Measurements from ENCODE around the gene NSF. TPM values are rescaled to one million over a fixed set of nuclear protein-coding genes. Genes with fewer than 3 reads are reported as not detected.
A peak's percentile ranks its signal among the peaks of the same experiment; 100 is the strongest.
"Not testable (repeated sequence)": the region's sequence is repeated elsewhere in the genome, so short reads cannot be mapped to it uniquely, and the experiment has no call there.

NSF gene
- 29.6 TPM for polyA plus RNA-seq
- long read RNA-seq, donor 1, partial matches to known transcripts: 0 of 1 reads
- long read RNA-seq, donor 1, other reads (novel, unspliced or antisense): 0 of 1 reads
- long read RNA-seq, donor 2, partial matches to known transcripts: 0 of 4 reads
- long read RNA-seq, donor 2, other reads (novel, unspliced or antisense): 0 of 4 reads
- long read RNA-seq, donor 3: 0 reads
- long read RNA-seq, donor 4: 0 reads
- long read RNA-seq, donor 5, transcript NSF-201 (21 exons, 3,983 nt): major isoform, 5 of 8 reads
- long read RNA-seq, donor 5, partial matches to known transcripts: 0 of 8 reads
- long read RNA-seq, donor 5, other reads (novel, unspliced or antisense): 0 of 8 reads
- long read RNA-seq, donor 6, partial matches to known transcripts: 0 of 3 reads
- long read RNA-seq, donor 6, other reads (novel, unspliced or antisense): 0 of 3 reads
- long read RNA-seq, donor 7: 0 reads
- long read RNA-seq, donor 8, partial matches to known transcripts: 11 of 16 reads
- long read RNA-seq, donor 8, other reads (novel, unspliced or antisense): 0 of 16 reads
- long read RNA-seq, donor 9, partial matches to known transcripts: 0 of 1 reads
- long read RNA-seq, donor 9, other reads (novel, unspliced or antisense): 0 of 1 reads
- long read RNA-seq, donor 10, partial matches to known transcripts: 0 of 4 reads
- long read RNA-seq, donor 10, other reads (novel, unspliced or antisense): 0 of 4 reads
- long read RNA-seq, donor 11, partial matches to known transcripts: 0 of 4 reads
- long read RNA-seq, donor 11, other reads (novel, unspliced or antisense): 0 of 4 reads

DNA sequence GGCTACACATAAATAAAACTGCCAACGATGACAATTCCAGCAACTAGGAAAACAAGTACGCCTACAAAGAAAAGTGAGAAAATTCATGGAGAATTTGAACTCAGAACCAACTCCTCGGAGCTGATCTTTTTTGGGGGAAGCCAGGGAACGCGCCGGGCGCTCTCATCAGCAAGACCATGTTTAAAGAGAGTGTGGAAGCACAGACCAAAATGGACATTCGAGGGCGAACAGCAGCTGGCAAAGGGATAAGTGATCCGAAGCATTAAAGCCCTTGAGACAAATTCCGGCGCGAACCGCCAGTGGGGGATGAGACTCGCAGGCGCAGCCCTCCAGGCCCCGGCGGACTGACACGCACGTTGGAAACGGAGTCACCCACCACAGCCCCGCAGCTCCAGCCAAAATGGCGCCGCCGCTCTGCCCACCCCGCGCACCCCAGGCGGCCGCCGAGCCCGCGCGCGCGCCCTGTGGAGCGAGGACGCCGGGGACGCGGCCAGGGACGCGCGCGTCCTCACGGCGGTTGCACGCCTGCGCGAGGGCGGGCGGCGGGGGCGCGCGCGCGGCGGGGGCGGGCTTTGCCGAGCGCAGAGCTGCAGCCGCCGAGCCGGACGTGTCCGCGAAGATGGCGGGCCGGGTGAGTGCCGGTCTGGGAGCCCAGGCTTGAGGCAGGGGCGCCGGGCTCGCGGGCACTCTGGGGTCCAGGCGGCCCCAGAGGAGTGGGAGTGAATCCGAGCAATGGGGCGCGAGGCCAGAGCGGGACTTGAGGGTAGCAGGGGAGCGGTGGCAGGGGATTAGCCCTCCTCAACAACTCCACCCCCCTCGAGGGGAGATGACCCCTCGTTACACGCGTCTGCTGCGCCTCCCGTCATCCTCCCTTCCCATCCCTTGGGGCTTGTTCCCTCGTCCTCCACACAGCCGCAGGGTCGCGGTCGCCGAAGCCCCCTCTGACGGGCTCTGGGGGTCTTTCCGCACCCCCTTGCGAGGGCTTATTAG is at the start of gene NSF:
NSF (plus strand) TSS at position 513 of the 990 bp plus-strand sequence; CDS start at position 620, 107 bp downstream.
- no CpG with 5 or more reads among the region's 95 CpGs for WGBS (ENCODE audit: insufficient coverage, low lambda C conversion rate)
- not testable (repeated sequence) for H3K9me3 ChIP-seq (ENCODE audit: control insufficient read depth, low read depth, low read length); H3K4me3 ChIP-seq (ENCODE audit: low read length); H3K4me1 ChIP-seq (ENCODE audit: control insufficient read depth, insufficient read depth, low read length); H3K27ac ChIP-seq (ENCODE audit: low read length); DNase-seq; H3K27me3 ChIP-seq (ENCODE audit: control insufficient read depth, insufficient read depth, low read length); H3K36me3 ChIP-seq (ENCODE audit: control insufficient read depth, insufficient read depth, low read length)

- not testable (repeated sequence) for DNase-seq; H3K9me3 ChIP-seq (ENCODE audit: control insufficient read depth, low read depth, low read length)
- WGBS (ENCODE audit: insufficient coverage, low lambda C conversion rate): no CpG with 5 or more reads among the region's 10 CpGs
Measured at GRCh38 chr17:46548607-46549006, 41.9 kb upstream of the NSF start.

GRCh38 chr17:46559155-46559554 is 31.3 kb upstream of the NSF start:
- DNase-seq; H3K27ac ChIP-seq (ENCODE audit: low read length); H3K27me3 ChIP-seq (ENCODE audit: control insufficient read depth, insufficient read depth, low read length); H3K4me1 ChIP-seq (ENCODE audit: control insufficient read depth, insufficient read depth, low read length); H3K9me3 ChIP-seq (ENCODE audit: control insufficient read depth, low read depth, low read length); H3K36me3 ChIP-seq (ENCODE audit: control insufficient read depth, insufficient read depth, low read length); H3K4me3 ChIP-seq (ENCODE audit: low read length): not testable (repeated sequence)
- no CpG with 5 or more reads among the region's 20 CpGs for WGBS (ENCODE audit: insufficient coverage, low lambda C conversion rate)

More at GRCh38 chr17:46548607-46549006, 41.9 kb upstream of the NSF start:
- not testable (repeated sequence) for H3K27me3 ChIP-seq (ENCODE audit: control insufficient read depth, insufficient read depth, low read length); H3K36me3 ChIP-seq (ENCODE audit: control insufficient read depth, insufficient read depth, low read length); H3K4me3 ChIP-seq (ENCODE audit: low read length); H3K27ac ChIP-seq (ENCODE audit: low read length); H3K4me1 ChIP-seq (ENCODE audit: control insufficient read depth, insufficient read depth, low read length)

GRCh38 chr17:46560048-46560447 is 30.4 kb upstream of the NSF start:
- H3K27me3 ChIP-seq (ENCODE audit: control insufficient read depth, insufficient read depth, low read length); H3K4me3 ChIP-seq (ENCODE audit: low read length); H3K9me3 ChIP-seq (ENCODE audit: control insufficient read depth, low read depth, low read length); H3K27ac ChIP-seq (ENCODE audit: low read length); H3K4me1 ChIP-seq (ENCODE audit: control insufficient read depth, insufficient read depth, low read length); H3K36me3 ChIP-seq (ENCODE audit: control insufficient read depth, insufficient read depth, low read length); DNase-seq: not testable (repeated sequence)
- WGBS (ENCODE audit: insufficient coverage, low lambda C conversion rate): no CpG with 5 or more reads among the region's 3 CpGs

- not testable (repeated sequence) for H3K36me3 ChIP-seq (ENCODE audit: control insufficient read depth, insufficient read depth, low read length); H3K27ac ChIP-seq (ENCODE audit: low read length); H3K27me3 ChIP-seq (ENCODE audit: control insufficient read depth, insufficient read depth, low read length); H3K4me3 ChIP-seq (ENCODE audit: low read length); DNase-seq; H3K4me1 ChIP-seq (ENCODE audit: control insufficient read depth, insufficient read depth, low read length); H3K9me3 ChIP-seq (ENCODE audit: control insufficient read depth, low read depth, low read length)
- no CpG with 5 or more reads among the region's 2 CpGs for WGBS (ENCODE audit: insufficient coverage, low lambda C conversion rate)
Measured at GRCh38 chr17:46566284-46566683, 24.2 kb upstream of the NSF start.

GRCh38 chr17:46566980-46567379 is 23.5 kb upstream of the NSF start:
- not testable (repeated sequence) for H3K9me3 ChIP-seq (ENCODE audit: control insufficient read depth, low read depth, low read length); H3K27ac ChIP-seq (ENCODE audit: low read length); H3K4me1 ChIP-seq (ENCODE audit: control insufficient read depth, insufficient read depth, low read length); H3K27me3 ChIP-seq (ENCODE audit: control insufficient read depth, insufficient read depth, low read length); H3K4me3 ChIP-seq (ENCODE audit: low read length); H3K36me3 ChIP-seq (ENCODE audit: control insufficient read depth, insufficient read depth, low read length); DNase-seq
- no CpG with 5 or more reads among the region's 1 CpG for WGBS (ENCODE audit: insufficient coverage, low lambda C conversion rate)

- H3K36me3 ChIP-seq (ENCODE audit: control insufficient read depth, insufficient read depth, low read length); H3K27ac ChIP-seq (ENCODE audit: low read length); DNase-seq; H3K27me3 ChIP-seq (ENCODE audit: control insufficient read depth, insufficient read depth, low read length); H3K9me3 ChIP-seq (ENCODE audit: control insufficient read depth, low read depth, low read length); H3K4me3 ChIP-seq (ENCODE audit: low read length); H3K4me1 ChIP-seq (ENCODE audit: control insufficient read depth, insufficient read depth, low read length): not testable (repeated sequence)
- WGBS (ENCODE audit: insufficient coverage, low lambda C conversion rate): no CpG with 5 or more reads among the region's 4 CpGs
Measured at GRCh38 chr17:46571796-46572195, 18.7 kb upstream of the NSF start.

GRCh38 chr17:46579083-46580075 is 11.1 kb upstream of the NSF start, which contains the start of gene ARL17A:
ARL17A (minus strand) TSS chr17:46579691; CDS start chr17:46576322, 3,369 bp downstream.
- H3K27ac ChIP-seq (ENCODE audit: low read length); H3K4me1 ChIP-seq (ENCODE audit: control insufficient read depth, insufficient read depth, low read length); H3K9me3 ChIP-seq (ENCODE audit: control insufficient read depth, low read depth, low read length); DNase-seq; H3K27me3 ChIP-seq (ENCODE audit: control insufficient read depth, insufficient read depth, low read length); H3K36me3 ChIP-seq (ENCODE audit: control insufficient read depth, insufficient read depth, low read length): not testable (repeated sequence)
- H3K4me3 ChIP-seq (ENCODE audit: low read length): peak within 1 kb of the TSS; percentile 21
- no CpG with 5 or more reads among the region's 65 CpGs for WGBS (ENCODE audit: insufficient coverage, low lambda C conversion rate)

- not testable (repeated sequence) for H3K9me3 ChIP-seq (ENCODE audit: control insufficient read depth, low read depth, low read length); H3K4me1 ChIP-seq (ENCODE audit: control insufficient read depth, insufficient read depth, low read length); H3K27ac ChIP-seq (ENCODE audit: low read length); H3K27me3 ChIP-seq (ENCODE audit: control insufficient read depth, insufficient read depth, low read length); H3K36me3 ChIP-seq (ENCODE audit: control insufficient read depth, insufficient read depth, low read length); DNase-seq
- WGBS (ENCODE audit: insufficient coverage, low lambda C conversion rate): no CpG with 5 or more reads among the region's 18 CpGs
- H3K4me3 ChIP-seq (ENCODE audit: low read length): peak overlapping the region; percentile 21
Measured at GRCh38 chr17:46580082-46580481, 10.4 kb upstream of the NSF start.
